ENCODE measurements around the gene KIFC3.

- TF ChIP-seq CTCF (IDR thresholded peaks at IDR 0.05; ENCODE audit: low read depth, low read length) (no peak), EZH2phosphoT487 (IDR thresholded peaks at IDR 0.05; ENCODE audit: low read depth) (no peak)
These were observed 54.8 kb downstream of the KIFC3 start for GRCh38 chr16:57747496-57747895.

Data from OCI-LY3 (cell line).